SJCRH30 (cell line): ENCODE data around the gene GARRE1. TPM values are rescaled to one million over a fixed set of nuclear protein-coding genes. Genes with fewer than 3 reads are reported as not detected.
A peak's percentile ranks its signal among the peaks of the same experiment; 100 is the strongest.
"Not testable (repeated sequence)": the region's sequence is repeated elsewhere in the genome, so short reads cannot be mapped to it uniquely, and the experiment has no call there.

Experiments used
- DNase-seq, 2 experiments: peaks; one replicate each; pipeline ENCODE4 v3.0.0-alpha.2; 2015 to 2020
- H3K27ac ChIP-seq: fragments of 250-450 bp; sonication (Bioruptor Pico); 2 replicates; pipeline ENCODE4 v1.5.1; 2020; ENCODE audit warnings: mild to moderate bottlenecking, moderate library complexity
- H3K27me3 ChIP-seq: fragments of 250-450 bp; sonication (Bioruptor Pico); 2 replicates; pipeline ENCODE4 v1.5.1; 2020; ENCODE audit warnings: mild to moderate bottlenecking, moderate library complexity
- H3K36me3 ChIP-seq: fragments of 250-450 bp; sonication (Bioruptor Pico); 2 replicates; pipeline ENCODE4 v1.5.1; 2020; ENCODE audit warnings: mild to moderate bottlenecking, moderate library complexity
- H3K4me1 ChIP-seq: fragments of 250-450 bp; sonication (Bioruptor Pico); 2 replicates; pipeline ENCODE4 v1.5.1; 2020; ENCODE audit warnings: mild to moderate bottlenecking, moderate library complexity
- H3K4me3 ChIP-seq: fragments of 250-450 bp; sonication (Bioruptor Pico); 2 replicates; pipeline ENCODE4 v1.5.1; 2020; ENCODE audit warnings: mild to moderate bottlenecking, moderate library complexity
- H3K9me3 ChIP-seq: fragments of 250-450 bp; sonication (Bioruptor Pico); replicated peaks from 2 replicates; pipeline ENCODE4 v1.5.1; 2020; ENCODE audit warnings: mild to moderate bottlenecking, moderate library complexity
- total RNA-seq: library from RNA; depleted of rRNA; stranded (reverse); fragments of >200 nt; shearing (Covaris generic); gene quantifications from 2 replicates; pipeline ENCODE4 v1.2.3, GENCODE V29; 2014; rRNA removed

Gene GARRE1, protein sequence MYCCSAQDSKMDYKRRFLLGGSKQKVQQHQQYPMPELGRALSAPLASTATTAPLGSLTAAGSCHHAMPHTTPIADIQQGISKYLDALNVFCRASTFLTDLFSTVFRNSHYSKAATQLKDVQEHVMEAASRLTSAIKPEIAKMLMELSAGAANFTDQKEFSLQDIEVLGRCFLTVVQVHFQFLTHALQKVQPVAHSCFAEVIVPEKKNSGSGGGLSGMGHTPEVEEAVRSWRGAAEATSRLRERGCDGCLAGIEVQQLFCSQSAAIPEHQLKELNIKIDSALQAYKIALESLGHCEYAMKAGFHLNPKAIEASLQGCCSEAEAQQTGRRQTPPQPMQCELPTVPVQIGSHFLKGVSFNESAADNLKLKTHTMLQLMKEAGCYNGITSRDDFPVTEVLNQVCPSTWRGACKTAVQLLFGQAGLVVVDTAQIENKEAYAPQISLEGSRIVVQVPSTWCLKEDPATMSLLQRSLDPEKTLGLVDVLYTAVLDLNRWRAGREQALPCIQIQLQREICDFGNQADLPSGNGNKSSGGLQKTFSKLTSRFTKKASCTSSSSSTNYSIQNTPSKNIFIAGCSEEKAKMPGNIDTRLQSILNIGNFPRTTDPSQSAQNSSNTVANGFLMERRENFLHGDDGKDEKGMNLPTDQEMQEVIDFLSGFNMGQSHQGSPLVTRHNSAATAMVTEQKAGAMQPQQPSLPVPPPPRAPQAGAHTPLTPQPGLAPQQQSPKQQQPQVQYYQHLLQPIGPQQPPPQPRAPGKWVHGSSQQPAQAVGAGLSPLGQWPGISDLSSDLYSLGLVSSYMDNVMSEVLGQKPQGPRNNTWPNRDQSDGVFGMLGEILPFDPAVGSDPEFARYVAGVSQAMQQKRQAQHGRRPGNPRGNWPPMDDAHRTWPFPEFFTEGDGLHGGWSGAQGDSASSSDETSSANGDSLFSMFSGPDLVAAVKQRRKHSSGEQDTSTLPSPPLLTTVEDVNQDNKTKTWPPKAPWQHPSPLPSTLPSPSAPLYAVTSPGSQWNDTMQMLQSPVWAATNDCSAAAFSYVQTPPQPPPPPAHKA (N-terminal part only)
- 15.8 and 17.5 TPM in 2 replicates for total RNA-seq

DNA sequence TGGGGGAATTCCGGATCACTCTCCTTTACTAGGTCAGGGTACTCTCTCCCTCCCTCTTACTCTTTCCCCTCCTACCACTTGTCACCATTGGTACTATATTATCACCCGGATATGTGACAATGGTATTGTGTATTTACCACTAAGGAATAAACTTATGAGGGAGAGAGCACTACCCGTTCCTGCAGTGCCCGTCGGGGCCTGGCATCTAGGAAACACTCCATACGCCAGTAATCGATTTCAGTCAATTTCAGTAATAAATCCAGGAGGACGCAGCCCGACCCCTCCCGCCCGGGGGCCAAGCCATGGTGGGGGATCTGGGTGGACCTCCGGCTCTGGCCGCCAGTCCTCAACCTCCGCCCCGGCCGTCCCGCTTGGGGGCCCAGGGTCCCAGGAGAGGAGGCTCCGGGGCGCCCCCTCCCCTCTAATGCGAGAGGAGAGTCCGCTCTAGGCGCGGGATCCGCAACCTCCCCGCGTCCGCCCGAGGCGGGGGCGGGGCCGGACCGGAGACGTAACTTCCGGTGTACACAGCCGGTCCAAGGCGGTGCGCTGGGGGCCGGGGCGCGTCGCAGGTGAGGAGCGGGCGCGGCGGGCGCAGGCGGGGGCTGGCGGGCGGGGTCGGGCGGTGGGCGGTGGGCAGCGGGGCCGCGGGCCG lies at the start of gene GARRE1:
Gene GARRE1, plus strand, starts transcription at position 509 of the 652 bp plus-strand sequence. CDS start 45,920 bp downstream, outside the sequence.
- peak; percentile 76 to 78 for DNase-seq
- Histone ChIP-seq H3K4me3 (peak within 1 kb of the TSS; percentile 91), H3K27me3 (no peaks in the 10 kb centered on the region), H3K36me3 (no peaks in the 10 kb centered on the region), H3K4me1 (no peaks in the 10 kb centered on the region), H3K27ac (peak within 1 kb of the TSS; percentile 55), H3K9me3 (no peaks in the 10 kb centered on the region)

DNA sequence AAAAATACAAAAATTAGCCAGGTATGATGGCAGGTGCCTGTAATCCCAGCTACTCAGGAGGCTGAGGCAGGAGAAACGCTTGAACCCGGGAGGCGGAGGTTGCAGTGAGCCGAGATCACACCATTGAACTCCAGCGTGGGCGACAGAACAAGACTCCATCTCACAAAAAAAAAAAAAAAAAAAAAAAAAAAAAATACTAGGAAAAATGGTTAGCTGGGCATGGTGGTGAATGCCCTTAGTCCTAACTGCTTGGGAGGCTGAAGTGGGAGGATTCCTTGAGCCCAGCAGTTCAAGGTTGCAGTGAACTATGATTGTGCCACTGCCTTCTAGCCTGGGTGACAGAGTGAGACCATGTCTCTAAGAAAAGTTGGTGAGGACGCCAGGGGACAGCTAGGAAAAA lies 49.0 kb upstream of the GARRE1 start:
- not testable (repeated sequence) for H3K9me3 ChIP-seq, H3K4me1 ChIP-seq, H3K27ac ChIP-seq, H3K27me3 ChIP-seq, DNase-seq, H3K4me3 ChIP-seq
- H3K36me3 ChIP-seq: peaks cover 71% of the 10 kb centered on the region

DNA sequence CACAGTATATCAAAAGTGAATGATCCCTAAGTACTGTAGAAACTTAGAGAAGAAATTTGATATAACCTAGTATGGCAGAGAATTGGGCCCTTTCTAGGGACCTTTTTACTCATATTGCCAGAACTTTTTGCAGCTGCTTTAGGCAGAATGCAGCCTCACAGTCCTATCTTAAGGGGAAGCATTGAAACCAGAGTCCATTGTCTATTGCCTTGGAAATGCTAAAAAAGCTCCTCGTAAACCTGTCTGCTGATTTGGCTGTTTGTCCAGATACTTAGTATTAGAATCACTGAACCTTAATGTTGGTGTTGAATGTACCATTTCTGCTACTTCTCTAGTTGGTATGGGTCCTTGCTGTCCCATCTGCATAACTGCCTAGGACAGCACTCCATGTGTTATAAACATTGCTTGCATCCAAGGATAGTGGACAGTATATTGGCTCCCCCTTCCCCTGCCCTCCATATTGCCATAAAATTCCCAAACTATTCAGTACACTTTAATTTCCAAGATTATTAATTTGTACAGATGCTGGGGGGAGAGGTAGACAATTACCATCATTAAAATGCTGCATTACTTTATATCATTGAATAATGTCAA lies 46.0 kb upstream of the GARRE1 start:
- no peak for DNase-seq
- peaks cover 49% of the 10 kb centered on the region for H3K36me3 ChIP-seq
- no peaks in the 10 kb centered on the region for H3K27me3 ChIP-seq
- no peaks in the 10 kb centered on the region for H3K9me3 ChIP-seq
- no peak overlapping the region for H3K27ac ChIP-seq
- no peaks in the 10 kb centered on the region for H3K4me1 ChIP-seq
- no peak overlapping the region for H3K4me3 ChIP-seq

DNA sequence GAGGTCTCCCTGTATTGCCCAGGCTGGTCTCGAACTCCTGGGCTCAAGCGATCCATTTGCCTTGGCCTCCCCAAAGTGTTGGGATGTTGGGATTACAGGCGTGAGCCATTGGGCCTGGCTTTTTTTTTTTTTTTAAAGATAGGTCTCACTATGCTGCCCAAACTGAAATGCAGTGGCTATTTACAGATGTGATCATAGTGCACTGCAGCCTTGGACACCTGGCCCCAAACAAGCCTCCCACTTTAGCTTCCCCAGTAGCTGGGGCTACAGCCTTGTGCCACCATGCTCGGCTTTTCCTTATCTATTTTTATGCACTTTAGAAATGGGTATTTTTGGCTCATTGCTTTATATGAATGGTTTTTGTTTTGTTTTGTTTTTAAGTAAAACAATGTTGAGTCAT lies 44.6 kb upstream of the GARRE1 start:
- no peaks in the 10 kb centered on the region for H3K4me1 ChIP-seq
- H3K36me3 ChIP-seq: peaks cover 51% of the 10 kb centered on the region
- no peak for DNase-seq
- H3K9me3 ChIP-seq: no peaks in the 10 kb centered on the region
- no peaks in the 10 kb centered on the region for H3K27me3 ChIP-seq
- H3K27ac ChIP-seq: no peak overlapping the region
- H3K4me3 ChIP-seq: no peak overlapping the region

DNA sequence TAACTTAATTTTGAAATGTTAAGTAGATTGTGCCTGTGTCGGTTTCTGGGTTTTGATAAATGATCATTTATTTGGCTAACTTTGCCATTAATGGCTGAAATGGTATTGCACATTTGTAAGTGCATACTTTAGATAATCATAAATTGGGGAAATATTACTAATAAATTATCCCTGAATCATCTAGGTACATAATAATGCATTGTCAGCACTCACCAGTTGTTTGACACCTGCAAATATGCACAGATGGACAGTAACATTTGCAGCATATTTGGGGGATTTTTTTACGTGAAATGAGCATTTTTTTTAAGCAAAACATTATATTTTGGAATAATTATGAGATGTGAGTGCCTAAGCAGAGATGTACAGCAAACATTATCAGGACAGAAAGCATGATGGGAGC lies 41.1 kb upstream of the GARRE1 start:
- H3K27me3 ChIP-seq: no peaks in the 10 kb centered on the region
- H3K4me1 ChIP-seq: peaks cover 5% of the 10 kb centered on the region
- no peaks in the 10 kb centered on the region for H3K9me3 ChIP-seq
- H3K4me3 ChIP-seq: no peak overlapping the region
- DNase-seq: no peak
- H3K36me3 ChIP-seq: peaks cover 49% of the 10 kb centered on the region
- H3K27ac ChIP-seq: no peak overlapping the region

DNA sequence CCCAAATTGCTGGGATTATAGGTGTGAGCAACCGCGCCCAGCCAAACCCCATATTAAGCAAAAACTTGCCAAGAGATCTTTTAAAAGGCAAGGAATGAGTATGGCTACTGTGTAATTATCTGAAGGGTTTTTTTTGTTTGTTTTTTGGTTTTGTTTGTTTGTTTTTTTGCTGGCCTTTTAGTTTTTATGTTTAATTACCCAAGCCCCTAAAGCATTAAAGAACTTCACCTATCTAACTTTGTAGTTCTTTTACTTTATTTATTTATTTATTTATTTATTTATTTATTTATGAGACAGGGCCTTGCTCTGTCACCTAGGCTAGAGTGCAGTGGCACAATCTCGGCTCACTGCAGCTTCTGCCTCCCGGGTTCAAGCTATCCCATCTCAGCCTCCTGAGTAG lies 40.3 kb upstream of the GARRE1 start:
- Histone ChIP-seq H3K4me3 (no peak overlapping the region), H3K4me1 (peaks cover 12% of the 10 kb centered on the region), H3K27ac (no peak overlapping the region), H3K9me3 (no peaks in the 10 kb centered on the region), H3K36me3 (peaks cover 44% of the 10 kb centered on the region), H3K27me3 (no peaks in the 10 kb centered on the region)
- no peak for DNase-seq

DNA sequence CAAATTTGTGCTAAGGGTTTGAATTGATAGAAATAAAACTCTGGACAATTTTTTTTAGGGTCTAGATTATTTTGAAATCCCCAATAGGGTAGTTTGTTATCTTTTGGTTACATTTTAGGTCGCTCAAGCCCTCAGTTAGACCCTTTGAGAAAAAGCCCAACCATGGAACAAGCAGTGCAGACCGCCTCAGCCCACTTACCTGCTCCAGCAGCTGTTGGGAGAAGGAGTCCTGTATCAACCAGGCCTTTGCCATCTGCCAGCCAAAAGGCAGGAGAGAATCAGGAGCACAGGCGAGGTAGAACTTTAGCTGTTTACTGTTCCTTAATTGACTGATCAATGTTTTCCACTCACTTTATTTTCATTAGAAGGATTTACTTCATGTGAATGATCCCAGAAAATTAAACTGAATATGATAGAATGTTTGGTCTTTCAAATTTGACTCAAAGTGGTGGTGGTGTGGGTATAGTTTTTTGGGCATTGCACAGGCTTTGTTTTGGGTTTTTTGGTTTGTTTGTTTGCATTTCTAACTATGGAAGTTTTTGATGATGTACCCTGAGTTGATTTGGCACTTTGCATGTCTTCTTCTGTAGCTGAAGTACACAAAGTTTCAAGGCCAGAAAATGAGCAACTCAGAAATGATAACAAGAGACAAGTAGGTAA lies 39.2 kb upstream of the GARRE1 start:
- no peaks in the 10 kb centered on the region for H3K27me3 ChIP-seq
- peaks cover 12% of the 10 kb centered on the region for H3K4me1 ChIP-seq
- H3K4me3 ChIP-seq: no peak overlapping the region
- peaks cover 48% of the 10 kb centered on the region for H3K36me3 ChIP-seq
- no peaks in the 10 kb centered on the region for H3K9me3 ChIP-seq
- DNase-seq: no peak
- no peak overlapping the region for H3K27ac ChIP-seq

DNA sequence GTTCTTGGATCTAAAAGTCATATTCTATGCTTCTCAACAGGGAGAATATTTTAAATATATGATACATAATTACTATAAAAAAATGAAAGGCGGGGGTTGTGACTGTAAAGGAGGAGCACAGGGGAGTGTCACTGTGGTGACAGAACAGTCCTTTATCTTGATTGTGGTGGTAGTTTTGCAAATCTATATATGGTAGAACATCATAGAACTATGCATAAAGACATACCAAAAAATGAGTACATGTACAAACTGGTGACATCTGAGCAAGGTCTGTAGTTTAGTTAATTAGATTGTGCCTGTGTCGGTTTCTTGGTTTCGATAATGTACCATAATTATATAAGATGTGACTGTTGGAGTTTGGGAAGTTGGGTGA lies 38.7 kb upstream of the GARRE1 start:
- DNase-seq: no peak
- Histone ChIP-seq H3K4me1 (peaks cover 12% of the 10 kb centered on the region), H3K36me3 (peaks cover 48% of the 10 kb centered on the region), H3K27ac (no peak overlapping the region), H3K9me3 (no peaks in the 10 kb centered on the region), H3K4me3 (no peak overlapping the region), H3K27me3 (no peaks in the 10 kb centered on the region)

DNA sequence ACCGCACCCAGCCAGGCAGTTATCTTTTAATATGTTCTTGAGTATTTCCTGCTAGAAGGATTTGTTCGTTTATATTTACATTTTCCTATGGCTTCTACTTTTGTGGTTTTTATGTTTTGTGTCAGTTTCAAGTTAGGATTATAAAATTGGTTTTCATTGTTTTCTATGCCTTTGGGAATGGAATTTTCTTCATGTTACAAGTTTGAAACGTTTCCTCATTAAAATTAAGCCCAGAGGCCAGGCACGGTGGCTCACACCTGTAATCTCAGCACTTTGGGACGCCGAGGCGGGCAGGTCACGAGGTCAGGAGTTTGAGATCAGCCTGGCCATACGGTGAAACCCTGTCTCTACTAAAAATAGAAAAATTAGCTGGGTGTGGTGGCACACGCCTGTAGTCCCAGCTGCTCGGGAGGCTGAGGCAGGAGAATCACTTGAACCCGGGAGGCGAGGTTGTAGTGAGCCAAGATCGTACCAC lies 37.6 kb upstream of the GARRE1 start:
- not testable (repeated sequence) for H3K9me3 ChIP-seq, H3K27me3 ChIP-seq, DNase-seq, H3K27ac ChIP-seq, H3K4me3 ChIP-seq
- peaks cover 54% of the 10 kb centered on the region for H3K36me3 ChIP-seq
- H3K4me1 ChIP-seq: peaks cover 12% of the 10 kb centered on the region

DNA sequence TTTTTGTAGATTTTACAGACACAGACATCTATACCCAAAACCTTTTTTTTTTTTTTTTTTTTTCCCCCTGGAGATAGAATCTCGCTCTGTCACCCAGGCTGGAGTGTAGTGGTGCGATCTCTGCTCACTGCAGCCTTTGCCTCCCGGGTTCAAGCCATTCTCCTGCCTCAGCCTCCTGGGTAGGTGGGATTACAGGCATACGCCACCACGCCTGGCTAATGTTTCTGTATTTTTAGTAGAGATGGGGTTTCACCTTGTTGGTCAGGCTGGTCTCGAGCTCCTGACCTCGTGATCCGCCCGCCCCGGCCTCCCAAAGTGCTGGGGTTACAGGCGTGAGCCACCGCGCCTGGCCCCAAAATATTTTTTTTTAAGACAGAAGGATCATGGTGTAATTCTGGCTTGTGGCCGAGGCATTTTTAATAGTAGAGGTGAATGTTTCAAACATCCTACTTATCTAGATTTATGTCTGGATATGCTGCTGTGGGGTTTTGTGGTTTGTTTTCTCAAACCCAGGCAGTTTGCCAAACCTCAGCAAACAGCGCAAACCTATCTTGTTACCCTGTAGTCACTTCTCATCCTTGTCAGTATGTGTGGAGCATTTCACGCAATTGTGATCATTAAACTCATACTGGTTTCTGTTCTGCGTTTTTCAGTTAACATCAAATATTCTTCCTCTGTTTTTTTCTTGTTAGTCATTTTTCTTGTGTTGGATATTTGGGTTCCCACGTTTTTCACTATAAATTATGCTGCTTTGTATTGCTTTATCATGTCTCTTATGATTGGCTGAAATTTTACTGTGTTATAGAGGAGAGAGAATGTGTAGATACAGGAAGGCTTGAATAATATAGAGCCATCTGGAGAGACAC lies 36.2 kb upstream of the GARRE1 start:
- Histone ChIP-seq H3K27ac (no peak overlapping the region), H3K36me3 (peaks cover 68% of the 10 kb centered on the region), H3K9me3 (no peaks in the 10 kb centered on the region), H3K27me3 (no peaks in the 10 kb centered on the region), H3K4me3 (no peak overlapping the region), H3K4me1 (peaks cover 12% of the 10 kb centered on the region)
- DNase-seq: peak; percentile 88 to 95

DNA sequence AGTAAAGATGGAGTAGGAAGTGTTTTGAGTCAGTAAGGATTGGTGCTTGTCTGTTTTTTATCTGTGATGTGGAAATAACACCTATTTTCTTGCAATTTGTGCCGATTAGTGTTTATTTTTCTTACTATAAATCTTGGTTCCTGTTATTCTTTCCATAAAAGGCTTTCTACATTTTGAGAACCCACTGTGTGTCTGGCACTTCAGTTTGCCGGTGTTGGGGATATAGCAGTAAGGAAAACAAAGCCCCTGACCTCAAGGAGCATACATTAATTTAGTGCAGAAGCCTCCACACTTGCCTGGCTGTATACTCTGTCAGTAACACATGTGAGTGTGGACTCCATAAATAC lies 35.6 kb upstream of the GARRE1 start:
- H3K27ac ChIP-seq: no peak overlapping the region
- peaks cover 12% of the 10 kb centered on the region for H3K4me1 ChIP-seq
- H3K4me3 ChIP-seq: no peak overlapping the region
- H3K27me3 ChIP-seq: no peaks in the 10 kb centered on the region
- peaks cover 68% of the 10 kb centered on the region for H3K36me3 ChIP-seq
- no peaks in the 10 kb centered on the region for H3K9me3 ChIP-seq
- no peak for DNase-seq

DNA sequence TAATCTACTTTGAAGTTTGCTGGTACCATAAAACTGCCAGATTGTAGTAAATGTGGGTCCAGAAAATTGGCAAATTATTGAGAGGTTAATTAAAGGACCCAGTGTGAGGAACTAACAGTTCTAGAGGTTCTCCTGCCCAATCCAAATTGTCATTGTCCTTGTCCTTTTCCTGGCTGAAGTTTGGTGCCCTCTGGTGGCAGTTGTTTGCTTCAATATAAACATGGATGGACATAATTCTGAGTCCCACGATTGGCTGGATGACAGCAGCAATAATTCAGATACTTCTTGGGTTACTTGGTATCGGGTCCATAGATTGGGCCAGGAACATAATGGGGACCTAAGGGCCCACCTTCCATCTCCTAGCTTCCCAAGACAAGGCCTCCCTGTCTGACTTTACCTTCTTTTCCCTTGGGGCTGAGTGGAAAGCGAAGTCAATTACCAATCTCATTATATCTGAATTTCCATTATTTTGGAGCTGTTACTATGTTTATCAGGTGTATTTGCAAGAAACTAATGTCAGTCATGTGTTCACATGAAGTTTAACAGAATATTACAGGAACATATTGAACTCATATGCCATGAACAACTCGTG lies 33.8 kb upstream of the GARRE1 start:
- no peak overlapping the region for H3K27ac ChIP-seq
- H3K27me3 ChIP-seq: no peaks in the 10 kb centered on the region
- peaks cover 12% of the 10 kb centered on the region for H3K4me1 ChIP-seq
- no peak overlapping the region for H3K4me3 ChIP-seq
- peak; percentile 70 to 82 for DNase-seq
- no peaks in the 10 kb centered on the region for H3K9me3 ChIP-seq
- H3K36me3 ChIP-seq: peaks cover 70% of the 10 kb centered on the region

DNA sequence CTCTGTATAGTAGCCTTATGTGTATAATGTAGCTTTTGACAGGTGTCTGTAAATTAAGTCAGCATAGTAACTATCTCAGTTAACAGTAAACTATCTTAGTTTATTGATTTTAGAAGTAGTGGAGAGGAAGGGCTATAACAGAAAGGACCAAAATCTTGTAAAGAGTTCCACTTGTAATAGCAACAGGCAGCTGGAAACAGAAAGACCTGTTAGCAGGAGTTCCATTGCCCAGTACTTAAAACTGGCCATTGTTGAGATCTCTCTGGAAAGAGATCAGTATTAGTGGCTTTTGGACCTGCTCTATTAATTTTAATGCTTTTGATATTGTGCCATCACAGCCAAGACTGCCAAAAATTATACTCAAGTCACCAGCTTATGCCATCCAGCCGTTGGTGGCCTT lies 32.0 kb upstream of the GARRE1 start:
- H3K9me3 ChIP-seq: no peaks in the 10 kb centered on the region

More for the DNA sequence above, 32.0 kb upstream of the GARRE1 start:
- Histone ChIP-seq H3K4me1 (peaks cover 12% of the 10 kb centered on the region), H3K36me3 (peaks cover 73% of the 10 kb centered on the region), H3K4me3 (no peak overlapping the region), H3K27me3 (no peaks in the 10 kb centered on the region), H3K27ac (no peak overlapping the region)
- no peak for DNase-seq
